Measurements from ENCODE around the gene LTN1. TPM values are rescaled to one million over a fixed set of nuclear protein-coding genes. Genes with fewer than 3 reads are reported as not detected.

The LTN1 gene
- total RNA-seq, 1 experiment from 2014 or later: 8.7 TPM

DNA sequence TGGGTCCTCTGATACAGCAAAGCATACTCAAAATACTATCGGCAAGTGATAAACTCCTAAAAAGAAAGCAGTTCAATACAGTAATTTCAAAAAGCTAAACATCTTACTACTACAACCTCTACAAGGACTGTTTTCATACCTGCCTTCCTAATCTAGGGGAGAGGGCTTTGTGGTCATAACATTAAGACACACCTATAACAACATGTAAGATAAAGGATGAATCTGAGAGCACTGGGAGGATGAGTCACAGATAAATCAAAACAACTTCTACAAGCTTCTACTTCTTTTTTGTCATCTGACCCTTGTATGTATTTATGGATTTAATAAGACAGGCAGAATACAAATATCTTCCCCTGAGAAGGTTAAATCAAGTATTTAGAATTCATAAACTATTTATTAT is 40.0 kb downstream of the LTN1 start:
- peak; percentile 55 for ATAC-seq
- ChIA-PET RAD21 (ENCODE audit: low non-redundant PET in 1 of 2, low total read pairs in 2 of 2, uncharacterized antibody in 2 of 2, unreplicated experiment in 2 of 2) (no interaction called here), CTCF (no interaction called here), POLR2A (no interaction called here)
- H3K36me3 ChIP-seq (ENCODE audit: control insufficient read depth in 1 of 2, insufficient read depth in 2 of 2, low read length in 2 of 2): peaks cover 23 to 27% of the 10 kb centered on the region in 2 experiments
- H3K79me2 ChIP-seq (ENCODE audit: insufficient read depth, low read length): no peaks in the 10 kb centered on the region
- no peak overlapping the region for H2AFZ ChIP-seq (ENCODE audit: low read depth, low read length, poor library complexity, severe bottlenecking)
- DNase-seq (ENCODE audit: low read depth, low spot score): no peak
- no peaks in the 10 kb centered on the region for H3K9me2 ChIP-seq (ENCODE audit: insufficient read depth)
- H3K27me3 ChIP-seq (ENCODE audit: insufficient read depth, low read length): no peaks in the 10 kb centered on the region
- TF ChIP-seq RAD21 (IDR thresholded peaks at IDR 0.05; ENCODE audit: low read depth): no peak
- TF ChIP-seq, protein P1, sequence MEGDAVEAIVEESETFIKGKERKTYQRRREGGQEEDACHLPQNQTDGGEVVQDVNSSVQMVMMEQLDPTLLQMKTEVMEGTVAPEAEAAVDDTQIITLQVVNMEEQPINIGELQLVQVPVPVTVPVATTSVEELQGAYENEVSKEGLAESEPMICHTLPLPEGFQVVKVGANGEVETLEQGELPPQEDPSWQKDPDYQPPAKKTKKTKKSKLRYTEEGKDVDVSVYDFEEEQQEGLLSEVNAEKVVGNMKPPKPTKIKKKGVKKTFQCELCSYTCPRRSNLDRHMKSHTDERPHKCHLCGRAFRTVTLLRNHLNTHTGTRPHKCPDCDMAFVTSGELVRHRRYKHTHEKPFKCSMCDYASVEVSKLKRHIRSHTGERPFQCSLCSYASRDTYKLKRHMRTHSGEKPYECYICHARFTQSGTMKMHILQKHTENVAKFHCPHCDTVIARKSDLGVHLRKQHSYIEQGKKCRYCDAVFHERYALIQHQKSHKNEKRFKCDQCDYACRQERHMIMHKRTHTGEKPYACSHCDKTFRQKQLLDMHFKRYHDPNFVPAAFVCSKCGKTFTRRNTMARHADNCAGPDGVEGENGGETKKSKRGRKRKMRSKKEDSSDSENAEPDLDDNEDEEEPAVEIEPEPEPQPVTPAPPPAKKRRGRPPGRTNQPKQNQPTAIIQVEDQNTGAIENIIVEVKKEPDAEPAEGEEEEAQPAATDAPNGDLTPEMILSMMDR (IDR thresholded peaks at IDR 0.05 in 2 of 3, conservative IDR thresholded peaks at IDR 0.05 in 1 of 3; ENCODE audit: borderline replicate concordance in 1 of 3, insufficient read depth in 1 of 3, low read depth in 2 of 3, low read length in 2 of 3): no peak
- no peak for TF ChIP-seq EGR1 (IDR thresholded peaks at IDR 0.05; ENCODE audit: low read depth)
- TF ChIP-seq, protein P2, sequence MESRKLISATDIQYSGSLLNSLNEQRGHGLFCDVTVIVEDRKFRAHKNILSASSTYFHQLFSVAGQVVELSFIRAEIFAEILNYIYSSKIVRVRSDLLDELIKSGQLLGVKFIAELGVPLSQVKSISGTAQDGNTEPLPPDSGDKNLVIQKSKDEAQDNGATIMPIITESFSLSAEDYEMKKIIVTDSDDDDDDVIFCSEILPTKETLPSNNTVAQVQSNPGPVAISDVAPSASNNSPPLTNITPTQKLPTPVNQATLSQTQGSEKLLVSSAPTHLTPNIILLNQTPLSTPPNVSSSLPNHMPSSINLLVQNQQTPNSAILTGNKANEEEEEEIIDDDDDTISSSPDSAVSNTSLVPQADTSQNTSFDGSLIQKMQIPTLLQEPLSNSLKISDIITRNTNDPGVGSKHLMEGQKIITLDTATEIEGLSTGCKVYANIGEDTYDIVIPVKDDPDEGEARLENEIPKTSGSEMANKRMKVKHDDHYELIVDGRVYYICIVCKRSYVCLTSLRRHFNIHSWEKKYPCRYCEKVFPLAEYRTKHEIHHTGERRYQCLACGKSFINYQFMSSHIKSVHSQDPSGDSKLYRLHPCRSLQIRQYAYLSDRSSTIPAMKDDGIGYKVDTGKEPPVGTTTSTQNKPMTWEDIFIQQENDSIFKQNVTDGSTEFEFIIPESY (IDR thresholded peaks at IDR 0.05; ENCODE audit: extremely low read depth, insufficient replicate concordance, low read length): no peak
- TF ChIP-seq ELF1 (IDR thresholded peaks at IDR 0.05; ENCODE audit: borderline replicate concordance, low read depth): no peak
- no peak for TF ChIP-seq POLR2AphosphoS5 (IDR thresholded peaks at IDR 0.05; ENCODE audit: low read depth, low read length)
- no peak for TF ChIP-seq TCF7L2 (IDR thresholded peaks at IDR 0.05; ENCODE audit: borderline replicate concordance, extremely low read depth, insufficient read depth, insufficient read length)
- TF ChIP-seq EZH2 (IDR thresholded peaks at IDR 0.05): no peak
- TF ChIP-seq YY1 (IDR thresholded peaks at IDR 0.05; ENCODE audit: extremely low read depth, insufficient replicate concordance, low read depth, low read length): no peak
- TF ChIP-seq CBX3 (IDR thresholded peaks at IDR 0.05; ENCODE audit: low read depth): no peak
- no peak for TF ChIP-seq POLR2A (IDR thresholded peaks at IDR 0.05; ENCODE audit: borderline replicate concordance, extremely low read depth, insufficient read depth, insufficient read length)
- TF ChIP-seq, protein P3, sequence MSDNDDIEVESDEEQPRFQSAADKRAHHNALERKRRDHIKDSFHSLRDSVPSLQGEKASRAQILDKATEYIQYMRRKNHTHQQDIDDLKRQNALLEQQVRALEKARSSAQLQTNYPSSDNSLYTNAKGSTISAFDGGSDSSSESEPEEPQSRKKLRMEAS (IDR thresholded peaks at IDR 0.05): no peak
- no peak for TF ChIP-seq EZH2phosphoT487 (IDR thresholded peaks at IDR 0.05; ENCODE audit: borderline replicate concordance)
- TF ChIP-seq SRF (IDR thresholded peaks at IDR 0.05; ENCODE audit: low read depth): no peak
- TF ChIP-seq FOSL1 (IDR thresholded peaks at IDR 0.05; ENCODE audit: low read depth): no peak
- TF ChIP-seq JUND (IDR thresholded peaks at IDR 0.05): no peak
- no peak overlapping the region for H3K9ac ChIP-seq (ENCODE audit: low read length)
- H3K4me3 ChIP-seq (replicated peaks in 1 of 2; ENCODE audit: low read depth in 1 of 2, low read length in 2 of 2): no peak overlapping the region
- no TSS peak for BruUV-seq (replicated peaks)
- H3K4me1 ChIP-seq (ENCODE audit: control insufficient read depth in 1 of 2, insufficient read depth in 2 of 2, low read length in 2 of 2): peaks cover 0 to 9% of the 10 kb centered on the region in 2 experiments; a peak in 2 of 4 replicates
- no peak overlapping the region for H3K4me2 ChIP-seq (ENCODE audit: low read length)
- no peaks in the 10 kb centered on the region for H3K9me3 ChIP-seq (ENCODE audit: control insufficient read depth in 1 of 2, insufficient read depth in 1 of 2, low read depth in 1 of 2, low read length in 2 of 2)
- no peak overlapping the region for H3K27ac ChIP-seq (ENCODE audit: low read depth, low read length)
- no peaks in the 10 kb centered on the region; the same call in 1 of the 2 replicates for H4K20me1 ChIP-seq (ENCODE audit: insufficient read depth)
- intact Hi-C loops (cut with micrococcal nuclease): no loop called here

All from HCT116 (cell line).